Neural cell (in vitro differentiated cells): ENCODE data around the gene MAP4K5.

Experiments
- EP300 ChIP-seq: fragments of 450-650 bp; conservative IDR thresholded peaks from 2 replicates; pipeline ENCODE4 v1.6.1; 2014; ENCODE audit warnings: antibody characterized with exemption, mild to moderate bottlenecking, moderate library complexity; ENCODE audit not compliant: poor library complexity, severe bottlenecking
- EZH2 ChIP-seq: fragments of 200-600, 300-800 bp; shearing (Covaris generic), sonication (generic); IDR thresholded peaks from 2 replicates; pipeline ENCODE4 v1.6.1; 2014; ENCODE audit warnings: antibody characterized with exemption, low read length, borderline replicate concordance, mild to moderate bottlenecking; ENCODE audit not compliant: insufficient read depth, poor library complexity, severe bottlenecking
- POLR2AphosphoS5 ChIP-seq: IDR thresholded peaks from 2 replicates; pipeline ENCODE4 v1.6.1; 2012
- RAD21 ChIP-seq: fragments of 450-650 bp; conservative IDR thresholded peaks from 2 replicates; pipeline ENCODE4 v1.6.1; 2014; ENCODE audit warnings: antibody characterized with exemption, mild to moderate bottlenecking, moderate library complexity
- SMC3 ChIP-seq: fragments of 450-650 bp; conservative IDR thresholded peaks from 2 replicates; pipeline ENCODE4 v1.6.1; 2014; ENCODE audit warnings: antibody characterized with exemption, mild to moderate bottlenecking, moderate library complexity; ENCODE audit not compliant: poor library complexity
- TAF1 ChIP-seq: IDR thresholded peaks from 2 replicates; pipeline ENCODE4 v1.6.1; 2012; ENCODE audit warnings: low read depth
- TF ChIP-seq, protein P1 (sequence below): fragments of 450-650 bp; IDR thresholded peaks from 2 replicates; pipeline ENCODE4 v1.5.1; 2014; ENCODE audit warnings: antibody characterized with exemption, mild to moderate bottlenecking, moderate library complexity; ENCODE audit not compliant: poor library complexity, severe bottlenecking
- TF ChIP-seq, protein P2 (sequence below): IDR thresholded peaks from 2 replicates; pipeline ENCODE4 v1.6.1; 2012; ENCODE audit warnings: borderline replicate concordance

DNA sequence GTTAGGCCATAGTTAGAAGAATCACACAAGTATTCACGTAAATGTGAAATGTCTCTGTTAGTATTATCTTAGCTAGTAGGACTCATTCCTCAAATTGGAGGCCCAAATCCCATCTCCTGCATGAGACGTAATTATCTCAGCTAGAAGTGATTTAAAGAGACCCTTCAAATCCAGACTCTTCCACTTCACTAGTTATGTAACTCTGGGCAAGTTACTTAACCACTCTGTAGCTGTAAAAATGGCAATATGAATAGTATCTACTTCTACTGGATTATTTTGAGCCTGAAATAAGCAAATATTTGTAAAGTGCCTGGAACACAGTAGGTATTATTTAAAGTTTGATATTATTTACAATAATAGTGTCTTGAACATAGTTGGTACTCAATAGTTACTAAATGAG, 107.3 kb downstream of the MAP4K5 start:
- TF ChIP-seq, protein P1, sequence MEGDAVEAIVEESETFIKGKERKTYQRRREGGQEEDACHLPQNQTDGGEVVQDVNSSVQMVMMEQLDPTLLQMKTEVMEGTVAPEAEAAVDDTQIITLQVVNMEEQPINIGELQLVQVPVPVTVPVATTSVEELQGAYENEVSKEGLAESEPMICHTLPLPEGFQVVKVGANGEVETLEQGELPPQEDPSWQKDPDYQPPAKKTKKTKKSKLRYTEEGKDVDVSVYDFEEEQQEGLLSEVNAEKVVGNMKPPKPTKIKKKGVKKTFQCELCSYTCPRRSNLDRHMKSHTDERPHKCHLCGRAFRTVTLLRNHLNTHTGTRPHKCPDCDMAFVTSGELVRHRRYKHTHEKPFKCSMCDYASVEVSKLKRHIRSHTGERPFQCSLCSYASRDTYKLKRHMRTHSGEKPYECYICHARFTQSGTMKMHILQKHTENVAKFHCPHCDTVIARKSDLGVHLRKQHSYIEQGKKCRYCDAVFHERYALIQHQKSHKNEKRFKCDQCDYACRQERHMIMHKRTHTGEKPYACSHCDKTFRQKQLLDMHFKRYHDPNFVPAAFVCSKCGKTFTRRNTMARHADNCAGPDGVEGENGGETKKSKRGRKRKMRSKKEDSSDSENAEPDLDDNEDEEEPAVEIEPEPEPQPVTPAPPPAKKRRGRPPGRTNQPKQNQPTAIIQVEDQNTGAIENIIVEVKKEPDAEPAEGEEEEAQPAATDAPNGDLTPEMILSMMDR, result no peak
- TF ChIP-seq POLR2AphosphoS5 (no peak), RAD21 (no peak), SMC3 (no peak), EP300 (no peak), EZH2 (no peak), TAF1 (no peak)
- TF ChIP-seq, protein P2, sequence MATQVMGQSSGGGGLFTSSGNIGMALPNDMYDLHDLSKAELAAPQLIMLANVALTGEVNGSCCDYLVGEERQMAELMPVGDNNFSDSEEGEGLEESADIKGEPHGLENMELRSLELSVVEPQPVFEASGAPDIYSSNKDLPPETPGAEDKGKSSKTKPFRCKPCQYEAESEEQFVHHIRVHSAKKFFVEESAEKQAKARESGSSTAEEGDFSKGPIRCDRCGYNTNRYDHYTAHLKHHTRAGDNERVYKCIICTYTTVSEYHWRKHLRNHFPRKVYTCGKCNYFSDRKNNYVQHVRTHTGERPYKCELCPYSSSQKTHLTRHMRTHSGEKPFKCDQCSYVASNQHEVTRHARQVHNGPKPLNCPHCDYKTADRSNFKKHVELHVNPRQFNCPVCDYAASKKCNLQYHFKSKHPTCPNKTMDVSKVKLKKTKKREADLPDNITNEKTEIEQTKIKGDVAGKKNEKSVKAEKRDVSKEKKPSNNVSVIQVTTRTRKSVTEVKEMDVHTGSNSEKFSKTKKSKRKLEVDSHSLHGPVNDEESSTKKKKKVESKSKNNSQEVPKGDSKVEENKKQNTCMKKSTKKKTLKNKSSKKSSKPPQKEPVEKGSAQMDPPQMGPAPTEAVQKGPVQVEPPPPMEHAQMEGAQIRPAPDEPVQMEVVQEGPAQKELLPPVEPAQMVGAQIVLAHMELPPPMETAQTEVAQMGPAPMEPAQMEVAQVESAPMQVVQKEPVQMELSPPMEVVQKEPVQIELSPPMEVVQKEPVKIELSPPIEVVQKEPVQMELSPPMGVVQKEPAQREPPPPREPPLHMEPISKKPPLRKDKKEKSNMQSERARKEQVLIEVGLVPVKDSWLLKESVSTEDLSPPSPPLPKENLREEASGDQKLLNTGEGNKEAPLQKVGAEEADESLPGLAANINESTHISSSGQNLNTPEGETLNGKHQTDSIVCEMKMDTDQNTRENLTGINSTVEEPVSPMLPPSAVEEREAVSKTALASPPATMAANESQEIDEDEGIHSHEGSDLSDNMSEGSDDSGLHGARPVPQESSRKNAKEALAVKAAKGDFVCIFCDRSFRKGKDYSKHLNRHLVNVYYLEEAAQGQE, result no peak
